ENCODE measurements around the gene OXSR1. TPM values are rescaled to one million over a fixed set of nuclear protein-coding genes. Genes with fewer than 3 reads are reported as not detected.
A peak's percentile ranks its signal among the peaks of the same experiment; 100 is the strongest.

OXSR1 gene
- total RNA-seq, 4 donors from 2014 or later, result 27.0 to 46.7 (median 32.9) TPM

GRCh38 chr3:38150780-38151528 lies 14.4 kb upstream of the OXSR1 start:
- DNase-seq (ENCODE audit: extremely low spot score), result no peak
- WGBS, result 80% methylated on average over 3 of the region's 3 CpGs
- H3K4me3 ChIP-seq, result no peak overlapping the region
- TF ChIP-seq CTCF (IDR thresholded peaks at IDR 0.05) (no peak), POLR2AphosphoS5 (IDR thresholded peaks at IDR 0.05) (no peak), POLR2A (IDR thresholded peaks at IDR 0.05; ENCODE audit: low read depth) (no peak), EP300 (IDR thresholded peaks at IDR 0.05) (no peak)
- H3K27ac ChIP-seq (replicated peaks in 1 of 4), result no peak overlapping the region
- intact Hi-C loops (cut with DNase I), result no loop called here
- peaks cover 0 to 5% (median 0%) of the 10 kb centered on the region in 4 donors for H3K9me3 ChIP-seq
- H3K36me3 ChIP-seq, result no peaks in the 10 kb centered on the region
- no peaks in the 10 kb centered on the region for H3K27me3 ChIP-seq
- H3K4me1 ChIP-seq, result no peaks in the 10 kb centered on the region

GRCh38 chr3:38151667-38152265 lies 13.6 kb upstream of the OXSR1 start:
- WGBS, result 93% methylated on average over 3 of the region's 3 CpGs
- H3K4me1 ChIP-seq, result no peaks in the 10 kb centered on the region
- no peak for DNase-seq (ENCODE audit: extremely low spot score)
- H3K27ac ChIP-seq (replicated peaks in 1 of 4), result no peak overlapping the region
- H3K36me3 ChIP-seq, result no peaks in the 10 kb centered on the region
- H3K27me3 ChIP-seq, result no peaks in the 10 kb centered on the region
- intact Hi-C loops (cut with DNase I), result no loop called here
- TF ChIP-seq POLR2AphosphoS5 (IDR thresholded peaks at IDR 0.05) (no peak), POLR2A (IDR thresholded peaks at IDR 0.05; ENCODE audit: low read depth) (no peak), CTCF (IDR thresholded peaks at IDR 0.05) (no peak), EP300 (IDR thresholded peaks at IDR 0.05) (no peak)
- H3K9me3 ChIP-seq, result peaks cover 0 to 5% (median 0%) of the 10 kb centered on the region in 4 donors
- H3K4me3 ChIP-seq, result no peak overlapping the region

GRCh38 chr3:38152609-38153008 lies 12.7 kb upstream of the OXSR1 start:
- WGBS, result 100% methylated on average over 2 of the region's 2 CpGs
- no peaks in the 10 kb centered on the region for H3K9me3 ChIP-seq
- intact Hi-C loops (cut with DNase I), result no loop called here

GRCh38 chr3:38153221-38153620 lies 12.1 kb upstream of the OXSR1 start:
- Histone ChIP-seq H3K4me3 (no peak overlapping the region), H3K4me1 (no peaks in the 10 kb centered on the region), H3K27ac (replicated peaks in 1 of 4) (no peak overlapping the region), H3K27me3 (no peaks in the 10 kb centered on the region), H3K36me3 (no peaks in the 10 kb centered on the region), H3K9me3 (no peaks in the 10 kb centered on the region)
- intact Hi-C loops (cut with DNase I), result no loop called here
- TF ChIP-seq POLR2A (IDR thresholded peaks at IDR 0.05; ENCODE audit: low read depth), result no peak
- WGBS, result 95% methylated on average over 2 of the region's 2 CpGs
- DNase-seq (ENCODE audit: extremely low spot score), result peak; percentile 64

More at GRCh38 chr3:38152609-38153008, 12.7 kb upstream of the OXSR1 start:
- no peaks in the 10 kb centered on the region for H3K36me3 ChIP-seq
- TF ChIP-seq POLR2A (IDR thresholded peaks at IDR 0.05; ENCODE audit: low read depth) (no peak), POLR2AphosphoS5 (IDR thresholded peaks at IDR 0.05) (no peak), CTCF (IDR thresholded peaks at IDR 0.05) (no peak), EP300 (IDR thresholded peaks at IDR 0.05) (no peak)
- no peak overlapping the region for H3K4me3 ChIP-seq
- H3K27me3 ChIP-seq, result no peaks in the 10 kb centered on the region
- DNase-seq (ENCODE audit: extremely low spot score), result peak; percentile 26
- H3K27ac ChIP-seq (replicated peaks in 1 of 4), result no peak overlapping the region
- no peaks in the 10 kb centered on the region for H3K4me1 ChIP-seq

- no peaks in the 10 kb centered on the region for H3K36me3 ChIP-seq
- 75% methylated on average over 2 of the region's 2 CpGs for WGBS
- DNase-seq (ENCODE audit: extremely low spot score), result no peak
- no peaks in the 10 kb centered on the region for H3K9me3 ChIP-seq
- no peak overlapping the region for H3K27ac ChIP-seq (replicated peaks in 1 of 4)
- TF ChIP-seq CTCF (IDR thresholded peaks at IDR 0.05) (no peak), EP300 (IDR thresholded peaks at IDR 0.05) (no peak), POLR2AphosphoS5 (IDR thresholded peaks at IDR 0.05) (peak in 1 of 2 donors; percentile 41), POLR2A (IDR thresholded peaks at IDR 0.05; ENCODE audit: low read depth) (no peak)
- no peak overlapping the region for H3K4me3 ChIP-seq
- intact Hi-C loops (cut with DNase I), result no loop called here
- no peaks in the 10 kb centered on the region for H3K27me3 ChIP-seq
- no peaks in the 10 kb centered on the region for H3K4me1 ChIP-seq
Observed at GRCh38 chr3:38154033-38154494, 11.3 kb upstream of the OXSR1 start.

Data from esophagus muscularis mucosa (tissue), 4 donors.